Epidermal melanocyte (primary cell): ENCODE measurements around the gene ATP6V0C.
"Not testable (repeated sequence)": the region's sequence is repeated elsewhere in the genome, so short reads cannot be mapped to it uniquely, and the experiment has no call there.

Experiments used
- DNase-seq: peaks from one replicate; pipeline ENCODE4 v3.0.0; 2011; ENCODE audit warnings: low spot score; ENCODE audit not compliant: insufficient read length

The ATP6V0C gene

GRCh38 chr16:2541409-2541808 lies 27.7 kb downstream of the ATP6V0C start:
- not testable (repeated sequence) for DNase-seq

GRCh38 chr16:2543771-2544170 lies 30.0 kb downstream of the ATP6V0C start:
- DNase-seq: not testable (repeated sequence)

GRCh38 chr16:2550283-2550878 lies 36.6 kb downstream of the ATP6V0C start:
- not testable (repeated sequence) for DNase-seq

- not testable (repeated sequence) for DNase-seq
Measured at GRCh38 chr16:2551420-2551889, 37.7 kb downstream of the ATP6V0C start.

- DNase-seq: not testable (repeated sequence)
Measured at GRCh38 chr16:2554709-2555425, 41.1 kb downstream of the ATP6V0C start.

- not testable (repeated sequence) for DNase-seq
Measured at GRCh38 chr16:2557150-2557549, 43.4 kb downstream of the ATP6V0C start.

GRCh38 chr16:2560131-2560797 lies 46.5 kb downstream of the ATP6V0C start:
- DNase-seq: not testable (repeated sequence)

- not testable (repeated sequence) for DNase-seq
Measured at GRCh38 chr16:2560798-2561133, 47.0 kb downstream of the ATP6V0C start.

- not testable (repeated sequence) for DNase-seq
Measured at GRCh38 chr16:2567506-2567905, 53.8 kb downstream of the ATP6V0C start.

GRCh38 chr16:2568573-2568972 lies 54.8 kb downstream of the ATP6V0C start:
- not testable (repeated sequence) for DNase-seq
